OCI-LY1 (cell line): ENCODE results near the gene PNKP.

Experiments
- H2AFZ ChIP-seq: fragments of 200-600 bp; sonication (generic), shearing (Covaris generic); 2 replicates; pipeline ENCODE4 v1.6.0; 2014; ENCODE audit warnings: antibody characterized with exemption, mild to moderate bottlenecking, low read length
- H3F3A ChIP-seq: fragments of 200-600 bp; sonication (generic), shearing (Covaris generic); 2 replicates; pipeline ENCODE4 v1.6.0; 2014; ENCODE audit warnings: mild to moderate bottlenecking, antibody characterized with exemption, low read length, moderate library complexity; ENCODE audit not compliant: insufficient read depth
- H3K27ac ChIP-seq: fragments of 200-600 bp; sonication (generic); 2 replicates; pipeline ENCODE4 v1.5.1; 2014; ENCODE audit warnings: low read length, mixed run types, mild to moderate bottlenecking, low read depth; ENCODE audit not compliant: poor library complexity, severe bottlenecking
- H3K27me3 ChIP-seq: fragments of 200-600 bp; sonication (generic); 2 replicates; pipeline ENCODE4 v1.6.0; 2014; ENCODE audit warnings: antibody characterized with exemption, mild to moderate bottlenecking, low read length, moderate library complexity; ENCODE audit not compliant: insufficient read depth
- H3K36me3 ChIP-seq: fragments of 200-600 bp; sonication (generic); 2 replicates; pipeline ENCODE4 v1.6.1; 2014; ENCODE audit warnings: mild to moderate bottlenecking, antibody characterized with exemption, low read length, moderate library complexity, mixed read lengths; ENCODE audit not compliant: insufficient read depth
- H3K4me1 ChIP-seq: fragments of 200-600 bp; sonication (generic); 2 replicates; pipeline ENCODE4 v1.5.1; 2014; ENCODE audit warnings: mild to moderate bottlenecking, low read length, moderate library complexity; ENCODE audit not compliant: insufficient read depth, severe bottlenecking
- H3K4me2 ChIP-seq: fragments of 200-600 bp; sonication (generic), shearing (Covaris generic); 2 replicates; pipeline ENCODE4 v1.6.1; 2014; ENCODE audit warnings: low read length
- H3K4me3 ChIP-seq: fragments of 200-600 bp; sonication (generic); 2 replicates; pipeline ENCODE4 v1.5.1; 2014; ENCODE audit warnings: low read length, low read depth, mild to moderate bottlenecking, mixed read lengths; ENCODE audit not compliant: poor library complexity, severe bottlenecking
- H3K79me2 ChIP-seq: fragments of 200-600 bp; shearing (Covaris generic); 2 replicates; pipeline ENCODE4 v1.6.1; 2016; ENCODE audit warnings: mixed run types, low read length, mixed read lengths; ENCODE audit not compliant: insufficient read depth
- H3K9ac ChIP-seq: fragments of 200-600 bp; sonication (generic), shearing (Covaris generic); 2 replicates; pipeline ENCODE4 v1.6.1; 2014; ENCODE audit warnings: mild to moderate bottlenecking, low read length, mixed read lengths
- H3K9me2 ChIP-seq: fragments of 200-600 bp; sonication (generic), shearing (Covaris generic); 2 replicates; pipeline ENCODE4 v1.6.1; 2014; ENCODE audit warnings: low read depth, mild to moderate bottlenecking, low read length, mixed read lengths
- H3K9me3 ChIP-seq: fragments of 200-600 bp; shearing (Covaris generic); 2 replicates; pipeline ENCODE4 v1.6.1; 2014; ENCODE audit warnings: low read length, mixed read lengths
- H4K20me1 ChIP-seq: fragments of 200-600 bp; sonication (generic), shearing (Covaris generic); 2 replicates; pipeline ENCODE4 v1.6.0; 2016; ENCODE audit warnings: mild to moderate bottlenecking, low read length; ENCODE audit not compliant: insufficient read depth
- CTCF ChIP-seq: fragments of 200-600 bp; sonication (generic), shearing (Covaris generic); IDR thresholded peaks from 2 replicates; pipeline ENCODE4 v1.5.1; 2017; ENCODE audit warnings: mild to moderate bottlenecking, antibody characterized with exemption, low read length, moderate library complexity, mixed read lengths
- EZH2 ChIP-seq: fragments of 200-600 bp; sonication (generic), shearing (Covaris generic); IDR thresholded peaks from 2 replicates; pipeline ENCODE4 v1.8.0; 2017; ENCODE audit warnings: borderline replicate concordance, mixed run types, mild to moderate bottlenecking, antibody characterized with exemption, low read length, moderate library complexity, mixed read lengths

PNKP gene

DNA sequence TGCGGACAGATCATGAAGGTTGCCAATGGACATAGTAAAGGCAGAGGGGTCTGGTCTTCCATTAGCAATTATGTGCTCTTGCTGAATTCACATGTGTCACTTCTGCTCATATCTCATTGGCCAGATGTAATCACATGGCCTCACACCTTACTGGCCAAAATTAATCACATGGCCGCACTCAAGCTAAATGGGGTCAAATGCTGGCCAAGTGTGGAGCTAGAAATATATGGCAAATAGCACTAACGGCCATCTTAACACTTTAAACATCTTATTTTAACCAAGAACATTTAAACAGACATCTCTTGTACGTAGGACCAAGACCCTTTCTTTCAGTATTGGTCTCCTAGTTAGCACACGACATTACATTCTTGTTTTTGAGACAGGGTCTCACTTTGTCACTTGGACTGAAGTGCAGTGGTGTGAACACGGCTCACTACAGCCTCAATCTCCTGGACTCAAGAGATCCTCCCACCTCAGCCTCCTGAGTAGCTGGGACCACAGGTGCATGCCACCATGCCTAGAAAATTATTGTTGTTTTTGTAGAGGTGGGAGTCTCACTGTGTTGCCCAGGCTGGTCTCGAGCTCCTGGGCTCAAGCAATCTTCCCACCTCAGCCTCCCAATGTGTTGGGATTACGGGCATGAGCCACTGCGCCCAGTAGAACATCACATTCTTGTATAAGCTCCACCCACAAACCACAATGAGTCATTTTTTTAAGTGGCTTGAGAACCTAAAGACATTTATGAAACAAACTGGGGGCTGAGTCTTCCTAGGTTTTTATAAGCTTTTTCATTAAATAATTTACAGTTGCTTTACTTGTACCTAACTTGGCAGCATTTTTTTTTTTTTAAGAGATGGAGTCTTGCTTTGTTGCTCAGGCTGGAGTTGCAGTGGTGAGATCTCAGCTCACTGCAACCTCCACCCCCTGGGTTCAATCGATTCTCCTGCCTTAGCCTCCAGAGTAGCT, 19.4 kb downstream of the PNKP start:
- no peak overlapping the region for H2AFZ ChIP-seq
- H3K4me1 ChIP-seq: peaks cover 46% of the 10 kb centered on the region
- no peaks in the 10 kb centered on the region for H3K27me3 ChIP-seq
- 0 out of 2 replicates have a peak, but pooled peaks cover 3% of the 10 kb centered on the region for H3K9me3 ChIP-seq
- H3F3A ChIP-seq: no peaks in the 10 kb centered on the region
- no peaks in the 10 kb centered on the region for H3K9me2 ChIP-seq
- H3K27ac ChIP-seq: peak overlapping the region; percentile 32
- TF ChIP-seq CTCF (no peak), EZH2 (no peak)
- no peaks in the 10 kb centered on the region for H4K20me1 ChIP-seq
- peaks cover 14% of the 10 kb centered on the region for H3K79me2 ChIP-seq
- H3K4me3 ChIP-seq: no peak overlapping the region
- H3K4me2 ChIP-seq: no peak overlapping the region
- H3K9ac ChIP-seq: no peak overlapping the region
- H3K36me3 ChIP-seq: no peaks in the 10 kb centered on the region

- H3K9ac ChIP-seq: no peak overlapping the region
- H3K36me3 ChIP-seq: peaks cover 6% of the 10 kb centered on the region; the same call in 1 of the 2 replicates
- peak overlapping the region; percentile 88 for H3K27ac ChIP-seq
- H2AFZ ChIP-seq: no peak overlapping the region
- H3K4me1 ChIP-seq: peaks cover 49% of the 10 kb centered on the region
- no peaks in the 10 kb centered on the region for H3K27me3 ChIP-seq
- no peaks in the 10 kb centered on the region for H4K20me1 ChIP-seq
- no peak for TF ChIP-seq CTCF
- H3K9me2 ChIP-seq: no peaks in the 10 kb centered on the region
- H3K9me3 ChIP-seq: 0 out of 2 replicates have a peak, but pooled peaks cover 3% of the 10 kb centered on the region
- no peak overlapping the region for H3K4me3 ChIP-seq
- no peaks in the 10 kb centered on the region for H3K79me2 ChIP-seq
- no peaks in the 10 kb centered on the region for H3F3A ChIP-seq
- H3K4me2 ChIP-seq: no peak overlapping the region
These were observed 21.0 kb downstream of the PNKP start for GRCh38 chr19:49846408-49846807.

GRCh38 chr19:49845414-49845813, 22.0 kb downstream of the PNKP start:
- Histone ChIP-seq H3K79me2 (no peaks in the 10 kb centered on the region), H4K20me1 (no peaks in the 10 kb centered on the region), H3K9ac (no peak overlapping the region), H3K4me3 (no peak overlapping the region), H2AFZ (no peak overlapping the region), H3K4me2 (no peak overlapping the region), H3K9me2 (no peaks in the 10 kb centered on the region), H3K27ac (peak overlapping the region; percentile 88), H3K9me3 (0 out of 2 replicates have a peak, but pooled peaks cover 3% of the 10 kb centered on the region), H3K4me1 (peaks cover 49% of the 10 kb centered on the region), H3K27me3 (no peaks in the 10 kb centered on the region), H3F3A (no peaks in the 10 kb centered on the region), H3K36me3 (peaks cover 14% of the 10 kb centered on the region)
- TF ChIP-seq EZH2: no peak
- TF ChIP-seq CTCF: no peak
